ENCODE measurements around the gene TARS1. TPM values are rescaled to one million over a fixed set of nuclear protein-coding genes. Genes with fewer than 3 reads are reported as not detected.

Gene TARS1
- total RNA-seq = 100 to 1,000 TPM in 1 of 2 donors, 10 to 100 TPM in 1; 85.9 to 113 TPM
- long read RNA-seq, donor 1, full-length matches to known transcripts = 28 of 39 reads
- long read RNA-seq, donor 1, partial matches to known transcripts = 9 of 39 reads
- long read RNA-seq, donor 1, other reads (novel, unspliced or antisense) = 2 of 39 reads
- long read RNA-seq, donor 2, full-length matches to known transcripts = 94 of 120 reads
- long read RNA-seq, donor 2, partial matches to known transcripts = 26 of 120 reads
- long read RNA-seq, donor 2, other reads (novel, unspliced or antisense) = 0 of 120 reads

DNA sequence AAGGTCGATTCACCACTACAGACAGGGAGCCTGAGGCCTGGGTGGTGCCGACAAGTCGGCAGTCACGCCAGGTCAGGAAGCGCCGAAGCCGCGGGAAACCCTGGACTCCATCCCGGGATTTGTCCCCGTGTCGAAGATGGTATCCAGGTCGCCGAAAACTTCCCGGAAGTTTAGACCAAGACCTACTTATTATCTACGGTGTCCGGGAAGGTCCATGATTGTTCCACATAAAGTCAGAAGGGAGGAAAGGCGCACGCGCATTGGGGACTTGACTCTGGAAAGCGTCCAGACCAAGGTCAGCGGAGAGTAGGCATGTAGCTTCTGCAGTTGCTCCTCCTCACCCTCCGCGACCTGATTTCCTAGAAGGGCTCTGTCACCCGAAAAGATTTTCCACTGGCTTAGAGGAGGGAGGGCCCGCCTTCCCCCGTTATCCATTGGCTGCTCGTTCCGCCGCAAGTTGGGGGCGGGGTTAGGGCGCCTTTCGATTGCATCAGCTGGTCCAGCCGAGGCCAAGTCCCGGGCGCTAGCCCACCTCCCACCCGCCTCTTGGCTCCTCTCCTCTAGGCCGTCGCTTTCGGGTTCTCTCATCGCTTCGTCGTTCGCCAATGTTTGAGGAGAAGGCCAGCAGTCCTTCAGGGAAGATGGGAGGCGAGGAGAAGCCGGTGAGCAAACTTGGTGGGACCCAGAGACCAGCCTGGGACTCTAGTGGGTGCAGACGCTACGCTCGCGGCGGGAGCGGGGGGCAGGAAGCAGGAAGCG, at the start of gene TARS1:
TARS1 (plus strand) TSS at position 484 of the 759 bp plus-strand sequence; CDS start at position 606, 122 bp downstream.
- intact Hi-C loops (cut with DNase I) = no loop called here
- DNase-seq (ENCODE audit: low spot score) = peak; percentile 99

DNA sequence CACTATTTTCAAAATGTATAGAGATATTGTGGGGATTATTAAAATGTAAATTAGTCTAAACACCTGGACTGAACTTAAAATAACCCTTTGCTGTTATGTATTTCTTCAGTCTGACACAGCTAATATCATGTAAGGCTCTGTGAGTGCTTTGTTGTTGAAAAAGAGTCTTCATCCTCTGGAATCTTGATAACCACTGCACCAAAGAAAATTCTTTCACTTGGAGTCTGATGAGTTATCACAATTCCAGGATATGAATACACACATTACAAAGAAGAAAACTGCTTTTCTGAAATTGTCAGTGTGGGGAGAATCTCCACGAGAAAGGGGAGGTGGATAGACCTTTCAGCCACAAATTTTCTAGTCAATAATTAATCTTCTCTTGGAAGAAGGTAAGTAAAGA, 42.3 kb upstream of the TARS1 start:
- intact Hi-C loops (cut with DNase I) = no loop called here

DNA sequence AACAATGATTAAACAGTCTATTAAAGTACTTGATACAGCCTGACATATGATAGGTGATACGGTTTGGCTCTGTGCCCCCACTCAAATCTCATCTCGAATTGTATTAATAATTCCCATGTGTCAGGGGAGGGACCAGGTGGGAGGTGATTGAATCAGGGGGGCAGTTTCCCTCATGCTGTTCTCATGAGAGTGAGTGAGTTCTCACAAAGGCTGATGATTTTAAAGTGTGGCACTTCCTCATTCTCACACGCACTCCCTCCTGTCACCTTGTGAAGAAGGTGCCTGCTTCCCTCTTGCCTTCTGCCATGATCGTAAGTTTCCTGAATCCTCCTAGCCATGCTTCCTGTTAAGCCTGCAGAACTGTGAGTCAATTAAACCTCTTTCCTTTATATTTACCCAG, 40.1 kb upstream of the TARS1 start:
- intact Hi-C loops (cut with DNase I) = no loop called here
- no peak for DNase-seq (ENCODE audit: low spot score)

More for the DNA sequence above, 42.3 kb upstream of the TARS1 start:
- no peak for DNase-seq (ENCODE audit: low spot score)

DNA sequence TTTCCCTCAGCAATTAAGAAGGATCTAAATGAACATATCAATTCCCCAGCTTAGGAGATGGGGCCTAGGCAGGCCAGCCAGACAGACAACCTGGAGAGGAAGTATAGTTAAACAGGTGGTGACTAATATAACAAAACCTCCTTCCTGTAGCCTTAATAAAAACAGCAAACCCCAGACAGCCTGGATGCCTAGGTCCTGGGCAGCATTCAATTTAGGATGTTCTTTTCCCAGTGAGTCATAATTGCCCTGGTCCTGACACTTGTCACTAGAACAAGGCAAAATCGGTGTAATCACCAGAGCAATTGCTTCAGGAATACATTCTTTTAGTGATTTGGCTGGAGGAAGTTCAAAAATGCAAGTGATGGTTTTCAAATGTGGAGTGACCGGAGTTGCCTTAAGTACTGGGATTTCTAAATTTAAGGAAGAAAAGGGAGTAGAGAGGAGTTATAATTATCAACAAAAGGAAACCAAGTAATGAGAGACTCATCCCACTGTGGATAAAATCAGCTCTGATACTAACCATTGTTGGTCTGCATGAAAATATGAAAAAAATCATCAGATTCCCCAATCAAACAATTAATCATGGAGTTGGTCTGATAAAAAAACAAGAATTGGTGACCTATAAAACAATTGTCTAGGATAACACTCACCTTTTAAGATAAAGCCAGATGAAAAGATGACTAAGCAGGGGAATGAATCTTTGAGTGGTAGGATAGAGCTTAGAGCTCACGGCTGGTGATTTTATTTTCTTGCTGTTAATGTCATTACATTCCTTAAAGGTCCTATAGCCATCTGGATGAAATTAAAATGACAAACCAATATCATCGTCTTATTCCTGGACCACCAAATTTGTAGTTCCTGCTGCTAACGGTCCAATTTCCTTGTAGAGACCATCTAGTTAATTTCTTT, 39.0 kb upstream of the TARS1 start:
- intact Hi-C loops (cut with DNase I) = no loop called here
- no peak for DNase-seq (ENCODE audit: low spot score)

DNA sequence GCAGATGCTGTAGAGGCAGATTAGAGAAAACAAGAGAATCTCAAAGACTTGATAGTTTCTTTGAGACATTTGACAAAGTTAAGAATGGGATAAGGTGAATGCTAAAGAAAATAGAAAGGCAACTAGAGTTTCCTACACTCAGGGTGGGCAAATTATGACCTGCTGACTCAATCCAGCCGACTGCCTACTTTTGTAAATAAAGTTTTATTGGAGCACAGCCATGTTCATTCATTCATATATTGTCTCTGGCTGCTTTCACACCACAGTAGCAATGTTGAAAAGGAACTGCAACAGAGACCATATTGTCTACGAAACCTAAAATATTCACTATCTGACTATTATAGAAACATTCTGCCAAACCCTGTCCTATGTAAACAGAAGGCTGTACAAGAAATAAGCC, 37.6 kb upstream of the TARS1 start:
- intact Hi-C loops (cut with DNase I) = no loop called here
- DNase-seq (ENCODE audit: low spot score) = no peak

DNA sequence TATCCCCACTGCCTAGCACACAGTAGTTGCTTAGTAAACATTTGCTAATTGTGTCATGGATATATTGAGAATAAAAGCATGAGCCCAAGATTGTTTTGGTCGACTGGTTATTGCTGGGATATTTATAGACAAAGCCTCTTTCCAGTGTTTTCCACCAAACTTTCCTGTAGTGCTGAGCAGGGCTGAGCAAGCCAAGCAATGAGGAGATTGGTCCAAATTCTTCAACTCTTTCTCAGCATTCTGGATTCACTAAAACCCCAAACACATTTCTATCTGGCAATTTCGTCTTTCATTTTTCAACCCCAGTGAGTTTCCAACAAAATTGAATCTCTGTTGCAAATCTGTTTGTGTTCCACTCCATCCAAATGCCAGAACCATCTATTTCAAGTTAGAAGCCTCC, 31.9 kb upstream of the TARS1 start:
- DNase-seq (ENCODE audit: low spot score) = no peak
- intact Hi-C loops (cut with DNase I) = no loop called here

DNA sequence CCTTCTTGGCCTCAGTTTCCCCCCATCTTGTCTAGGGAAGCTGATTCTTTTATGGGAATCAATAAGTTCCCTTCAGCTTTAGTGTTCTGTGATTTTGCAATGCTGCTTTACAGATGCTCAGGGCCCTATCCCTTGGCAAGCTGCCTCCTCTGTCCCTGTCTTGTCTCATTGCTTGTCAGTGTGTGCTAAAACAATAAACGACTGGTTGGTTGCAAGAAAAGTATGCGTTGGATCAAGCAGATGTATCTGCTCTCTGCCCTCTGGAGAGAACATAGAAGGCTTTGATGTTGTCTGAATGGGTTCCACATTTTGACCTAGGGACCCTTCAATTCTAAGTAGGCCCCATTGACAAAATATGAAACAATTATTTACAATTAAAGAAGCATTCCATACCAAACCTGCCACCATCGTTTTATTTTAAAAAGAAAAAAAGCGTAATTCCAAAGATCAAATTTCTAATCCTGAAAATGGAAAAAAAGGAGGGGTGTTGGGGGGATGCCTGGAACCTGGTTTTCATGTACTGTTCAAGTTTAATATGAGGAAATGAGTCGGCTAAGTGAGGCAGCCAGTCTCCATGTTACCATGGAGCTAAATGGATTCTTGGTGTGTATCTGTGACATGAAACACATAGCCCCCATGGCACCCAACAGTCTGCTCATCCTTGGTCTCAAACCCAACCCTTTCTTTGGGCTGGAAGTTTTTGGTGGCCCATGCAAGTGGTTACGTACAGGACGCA, 31.2 kb upstream of the TARS1 start:
- no peak for DNase-seq (ENCODE audit: low spot score)
- intact Hi-C loops (cut with DNase I) = no loop called here

DNA sequence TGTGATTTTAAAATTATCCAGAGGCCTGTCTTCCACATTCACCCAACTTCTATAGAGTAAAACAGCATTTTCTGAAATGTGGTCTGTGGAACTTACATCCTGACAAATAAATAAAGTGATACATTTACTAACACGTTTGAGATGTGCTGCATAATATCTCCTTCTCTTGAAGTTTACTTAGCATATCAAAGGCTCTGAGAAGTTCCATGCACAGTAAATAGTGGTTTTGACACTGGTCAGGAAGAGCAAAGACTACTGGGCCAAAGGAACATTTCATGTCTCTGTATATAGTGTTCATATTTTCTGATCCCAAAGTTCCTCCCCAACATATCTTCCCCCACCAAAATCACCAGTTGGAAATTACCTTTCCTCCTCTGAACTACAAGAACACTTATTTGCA, 30.5 kb upstream of the TARS1 start:
- intact Hi-C loops (cut with DNase I) = no loop called here
- no peak for DNase-seq (ENCODE audit: low spot score)

DNA sequence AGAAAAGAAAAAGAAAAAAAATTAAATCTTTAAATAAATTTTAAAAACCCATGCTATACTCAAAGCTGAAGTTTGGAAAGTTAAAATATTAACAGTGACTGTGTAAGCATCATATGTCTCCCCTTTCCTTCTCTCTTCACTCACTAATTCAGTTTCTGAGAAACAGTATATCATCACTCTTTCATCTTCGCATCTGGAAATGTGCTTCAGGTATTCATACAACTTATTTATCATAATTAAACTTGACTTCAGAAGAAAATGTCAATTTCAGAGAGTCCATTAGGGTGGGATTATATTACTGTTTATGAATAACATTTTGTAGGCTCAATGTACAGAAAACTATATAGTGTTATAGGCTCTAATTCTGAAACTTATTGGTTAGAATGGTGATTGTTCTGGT, 29.3 kb upstream of the TARS1 start:
- DNase-seq (ENCODE audit: low spot score) = no peak
- intact Hi-C loops (cut with DNase I) = no loop called here

DNA sequence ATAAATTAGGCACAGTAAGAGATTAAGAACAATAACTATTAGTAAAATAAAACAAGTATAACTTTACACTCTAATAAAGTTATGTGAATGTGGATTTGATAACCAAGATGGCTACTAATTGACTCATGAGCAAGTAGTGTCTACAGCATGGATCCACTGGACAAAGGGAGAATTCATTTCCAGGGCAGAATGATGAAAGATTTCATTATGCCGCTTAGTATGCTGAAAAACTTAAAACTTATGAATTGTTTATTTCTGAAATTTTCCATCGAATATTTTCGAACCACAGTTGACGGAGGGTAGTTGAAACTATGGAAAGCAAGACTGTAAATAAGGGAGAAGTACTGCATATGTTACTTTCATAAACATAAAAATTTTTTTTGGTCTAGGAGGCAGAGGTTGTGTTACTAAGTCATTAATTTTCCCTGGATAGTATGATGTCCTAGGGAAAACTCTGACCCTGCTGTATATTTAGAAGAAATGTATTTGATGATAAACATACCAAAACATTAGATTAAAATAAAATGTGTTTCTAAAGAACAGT, 24.9 kb upstream of the TARS1 start:
- DNase-seq (ENCODE audit: low spot score) = no peak
- intact Hi-C loops (cut with DNase I) = loop anchor here in 1 of 2 donors (5.0 kb wide), 1 partner anchor 704 kb away; the partner anchor contains the start of gene NPR3

DNA sequence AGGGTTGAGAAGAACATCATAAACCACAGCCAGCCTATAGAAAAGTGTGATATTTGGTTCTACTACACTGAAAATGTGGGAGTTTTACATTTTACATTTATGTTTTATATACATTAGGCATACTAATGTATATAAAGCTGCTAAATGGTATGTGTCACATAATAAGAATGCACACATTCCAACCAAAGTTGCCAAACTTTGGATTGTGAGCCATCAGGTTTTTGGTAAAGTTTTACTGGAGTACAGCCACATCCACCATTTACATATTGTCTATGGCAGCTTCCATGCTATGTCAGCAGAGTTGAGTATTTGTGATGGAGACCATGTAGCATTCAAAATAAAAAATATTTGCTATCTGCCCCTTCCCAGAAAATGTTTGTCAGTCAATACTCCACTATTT, 23.1 kb upstream of the TARS1 start:
- intact Hi-C loops (cut with DNase I) = loop anchor here in 1 of 2 donors (5.0 kb wide), 1 partner anchor 705 kb away; the partner anchor contains the start of gene NPR3

DNA sequence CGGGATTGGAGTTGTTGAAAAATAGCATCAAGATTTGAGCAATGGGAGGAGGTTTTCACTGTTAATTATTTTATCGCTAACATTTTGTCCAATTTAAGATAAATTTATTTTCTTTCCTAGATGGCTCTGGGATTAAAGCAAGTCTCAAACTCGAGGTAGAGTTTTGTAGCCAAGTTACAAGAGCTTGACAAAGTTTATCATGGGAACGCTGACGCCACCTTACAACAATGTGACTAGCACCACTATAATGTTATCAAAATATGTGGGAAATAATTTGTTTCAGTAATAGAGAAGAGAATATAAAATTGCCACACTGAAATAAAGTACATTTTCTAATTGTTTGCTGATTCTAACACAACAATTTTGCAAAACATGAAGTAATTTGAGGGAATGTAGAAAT, 19.8 kb upstream of the TARS1 start:
- intact Hi-C loops (cut with DNase I) = no loop called here
- DNase-seq (ENCODE audit: low spot score) = no peak

More for the DNA sequence above, 23.1 kb upstream of the TARS1 start:
- no peak for DNase-seq (ENCODE audit: low spot score)

DNA sequence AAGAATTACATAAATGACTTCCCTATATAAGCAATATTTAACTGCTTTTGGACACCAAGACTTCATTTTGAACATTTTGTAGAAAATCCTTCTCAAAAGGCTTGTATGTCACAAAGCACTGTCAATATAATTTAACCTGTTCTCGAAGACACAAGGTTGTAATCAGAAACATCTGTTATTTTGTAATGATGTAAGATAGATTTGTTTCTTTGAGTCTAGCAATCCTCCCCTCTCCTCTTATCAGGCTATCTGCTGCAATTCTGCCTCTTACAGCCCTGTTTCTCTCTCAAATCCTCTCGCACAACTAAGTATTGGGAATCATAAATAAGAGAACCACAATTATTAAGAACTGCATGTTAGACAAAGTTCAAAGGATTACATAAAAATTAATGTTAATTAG, 18.6 kb upstream of the TARS1 start:
- no peak for DNase-seq (ENCODE audit: low spot score)
- intact Hi-C loops (cut with DNase I) = no loop called here

DNA sequence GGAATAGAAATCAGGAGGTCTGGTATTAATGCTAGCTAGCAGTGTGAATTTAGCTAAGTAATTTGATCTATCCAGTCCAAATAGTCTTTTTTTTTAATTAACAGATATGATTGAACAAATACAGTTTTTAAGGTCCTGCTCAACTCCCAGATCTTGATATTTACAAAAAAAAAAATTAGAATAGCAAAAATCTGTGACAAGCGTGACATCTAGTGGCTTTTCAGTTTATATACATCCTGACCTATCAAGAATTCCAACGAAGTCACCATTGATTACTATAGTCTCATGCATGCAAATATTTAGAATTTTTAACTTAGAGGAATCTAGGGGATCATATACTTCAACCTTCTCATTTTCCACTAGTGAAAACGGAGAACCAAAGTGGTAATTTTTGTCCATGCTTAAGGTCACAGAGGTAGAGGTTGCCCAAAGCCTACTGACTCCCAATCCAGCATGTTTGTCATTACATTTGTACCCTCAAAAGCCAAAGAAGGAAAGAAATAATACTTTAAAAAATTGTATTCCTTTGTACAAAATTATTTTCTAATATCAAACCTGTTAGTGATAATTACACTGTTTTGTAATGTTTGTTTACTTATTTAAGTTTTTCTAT, 17.6 kb upstream of the TARS1 start:
- intact Hi-C loops (cut with DNase I) = no loop called here
- no peak for DNase-seq (ENCODE audit: low spot score)

DNA sequence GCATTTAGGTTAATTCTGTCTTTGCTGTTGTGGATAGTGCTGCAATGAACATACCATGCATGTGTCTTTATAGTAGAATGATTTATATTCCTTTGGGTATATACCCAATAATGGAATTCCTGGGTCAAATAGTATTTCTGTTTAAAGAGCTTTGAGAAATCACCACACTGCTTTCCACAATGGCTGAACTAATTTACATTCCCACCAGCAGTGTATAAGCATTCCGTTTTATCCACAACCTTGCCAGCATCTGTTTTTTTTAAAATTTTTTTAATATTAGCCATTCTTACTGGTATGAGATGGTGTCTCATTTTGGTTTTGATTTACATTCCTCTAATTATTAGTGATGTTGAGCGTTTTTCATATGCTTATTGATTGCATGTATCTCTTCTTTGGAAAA, 15.5 kb upstream of the TARS1 start:
- intact Hi-C loops (cut with DNase I) = no loop called here

DNA sequence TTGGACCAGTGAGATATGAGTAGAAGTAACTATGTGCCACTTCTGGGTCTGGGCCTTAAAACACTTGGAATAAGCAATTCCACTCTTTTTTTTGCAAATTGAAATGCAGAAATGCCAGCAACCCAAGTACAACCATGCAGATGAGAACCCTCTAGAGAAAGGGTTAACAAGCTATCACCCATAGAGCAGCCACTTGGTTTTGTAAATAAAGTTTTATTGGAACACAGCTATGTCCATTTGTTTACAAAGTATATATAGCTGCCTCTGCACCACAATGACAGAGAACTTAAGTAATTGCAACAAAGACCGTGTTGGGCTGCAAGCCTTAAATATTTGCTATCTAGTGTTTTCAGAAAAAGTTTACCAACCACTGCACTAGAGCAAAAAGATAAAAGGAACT, 9.8 kb upstream of the TARS1 start:
- DNase-seq (ENCODE audit: low spot score) = no peak
- intact Hi-C loops (cut with DNase I) = no loop called here

More for the DNA sequence above, 15.5 kb upstream of the TARS1 start:
- no peak for DNase-seq (ENCODE audit: low spot score)

DNA sequence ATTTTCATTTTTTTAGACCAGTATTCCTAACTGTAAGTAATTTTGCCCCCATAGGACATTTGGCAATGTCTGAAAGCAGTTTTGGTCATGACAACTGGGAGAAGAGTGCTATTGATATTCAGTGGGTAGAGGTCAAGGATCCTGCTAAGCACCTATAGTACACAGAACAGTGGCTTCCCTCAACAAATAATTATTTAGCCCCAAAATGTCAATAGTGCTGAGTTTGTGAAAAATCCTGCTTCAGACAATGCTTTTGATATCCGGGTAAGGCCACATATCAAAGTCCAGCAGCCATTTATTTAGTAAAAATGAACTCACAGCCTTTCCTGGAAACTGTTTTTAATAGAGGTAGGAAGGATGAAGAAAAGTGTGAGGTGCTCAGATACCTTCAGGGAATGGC, 8.1 kb upstream of the TARS1 start:
- intact Hi-C loops (cut with DNase I) = no loop called here
- no peak for DNase-seq (ENCODE audit: low spot score)

All from posterior vena cava (tissue), 2 donors.